ENCODE results near the gene RPUSD1. TPM values are rescaled to one million over a fixed set of nuclear protein-coding genes. Genes with fewer than 3 reads are reported as not detected.

Gene RPUSD1
- total RNA-seq, 1 experiment from 2014 or later = 59.9 TPM

GRCh38 chr16:794853-795466 lies 6.8 kb upstream of the RPUSD1 start (continued):
- no peak for TF ChIP-seq TCF7L2 (IDR thresholded peaks at IDR 0.05; ENCODE audit: borderline replicate concordance, extremely low read depth, insufficient read depth, insufficient read length)

GRCh38 chr16:794091-794822 lies 6.1 kb upstream of the RPUSD1 start:
- no peak overlapping the region for H2AFZ ChIP-seq (ENCODE audit: low read depth, low read length, poor library complexity, severe bottlenecking)
- DNase-seq (ENCODE audit: low read depth, low spot score) (no peak), ATAC-seq (no peak)
- peak overlapping the region; percentile 5; the same call in 1 of the 2 replicates for H3K27ac ChIP-seq (ENCODE audit: low read depth, low read length)
- H3K4me3 ChIP-seq (replicated peaks in 1 of 2; ENCODE audit: low read depth in 1 of 2, low read length in 2 of 2) = no peak overlapping the region
- peaks cover 26% of the 10 kb centered on the region for H3K79me2 ChIP-seq (ENCODE audit: insufficient read depth, low read length)
- H3K4me2 ChIP-seq (ENCODE audit: low read length) = no peak overlapping the region
- no TSS peak for BruUV-seq (replicated peaks)
- H3K9me3 ChIP-seq (ENCODE audit: control insufficient read depth in 1 of 2, insufficient read depth in 1 of 2, low read depth in 1 of 2, low read length in 2 of 2) = no peaks in the 10 kb centered on the region
- ChIA-PET CTCF (interaction anchor here (2.0 kb wide), 1 partner anchor 82 kb away, joined by 9 read pairs; no protein-coding TSS in a partner anchor), POLR2A (no interaction called here), RAD21 (ENCODE audit: low non-redundant PET in 1 of 2, low total read pairs in 2 of 2, uncharacterized antibody in 2 of 2, unreplicated experiment in 2 of 2) (no interaction called here)
- no peaks in the 10 kb centered on the region for H3K9me2 ChIP-seq (ENCODE audit: insufficient read depth)
- no peaks in the 10 kb centered on the region for H4K20me1 ChIP-seq (ENCODE audit: insufficient read depth)
- no peaks in the 10 kb centered on the region for H3K27me3 ChIP-seq (ENCODE audit: insufficient read depth, low read length)
- TF ChIP-seq CBX3 (IDR thresholded peaks at IDR 0.05; ENCODE audit: low read depth) (no peak), SIN3A (IDR thresholded peaks at IDR 0.05; ENCODE audit: low read depth) (no peak), CTCF (IDR thresholded peaks at IDR 0.05 in 2 of 3, conservative IDR thresholded peaks at IDR 0.05 in 1 of 3; ENCODE audit: borderline replicate concordance in 1 of 3, insufficient read depth in 1 of 3, low read depth in 2 of 3, low read length in 2 of 3) (no peak), ZNF274 (IDR thresholded peaks at IDR 0.05; ENCODE audit: low read depth, low read length) (no peak), FOSL1 (IDR thresholded peaks at IDR 0.05; ENCODE audit: low read depth) (no peak), POLR2AphosphoS5 (IDR thresholded peaks at IDR 0.05; ENCODE audit: low read depth, low read length) (no peak), EZH2phosphoT487 (IDR thresholded peaks at IDR 0.05; ENCODE audit: borderline replicate concordance) (no peak), EGR1 (IDR thresholded peaks at IDR 0.05; ENCODE audit: low read depth) (no peak), REST (IDR thresholded peaks at IDR 0.05; ENCODE audit: low read depth) (no peak), ZBTB33 (IDR thresholded peaks at IDR 0.05; ENCODE audit: extremely low read depth, insufficient replicate concordance, low read length) (no peak), MAX (IDR thresholded peaks at IDR 0.05) (no peak), JUND (IDR thresholded peaks at IDR 0.05) (no peak)
- H3K4me1 ChIP-seq (ENCODE audit: control insufficient read depth in 1 of 2, insufficient read depth in 2 of 2, low read length in 2 of 2) = peaks cover 15 to 38% of the 10 kb centered on the region in 2 experiments
- H3K36me3 ChIP-seq (ENCODE audit: control insufficient read depth in 1 of 2, insufficient read depth in 2 of 2, low read length in 2 of 2) = peaks cover 0 to 25% of the 10 kb centered on the region in 2 experiments; a peak in 3 of 4 replicates
- no peak overlapping the region for H3K9ac ChIP-seq (ENCODE audit: low read length)
- intact Hi-C loops (cut with micrococcal nuclease) = no loop called here

Measured in HCT116 (cell line).